GM12892 (cell line): ENCODE data around the gene NLGN2.

Source experiments
- DNase-seq: peaks from one replicate; pipeline ENCODE4 v3.0.0; 2011; ENCODE audit not compliant: insufficient read length
- FAIRE-seq: peaks from 2 replicates; lab custom pipeline; 2011; peaks lifted over from hg19 to GRCh38; lab: Jason Lieb, UNC
- POLR2A ChIP-seq: IDR thresholded peaks from 2 replicates; pipeline ENCODE4 v1.6.1; 2011; ENCODE audit warnings: low read depth, low read length, control low read depth
- POLR2AphosphoS5 ChIP-seq: IDR thresholded peaks from 2 replicates; pipeline ENCODE4 v1.6.1; 2011; ENCODE audit warnings: low read depth, low read length, control low read depth
- TAF1 ChIP-seq: IDR thresholded peaks from 2 replicates; pipeline ENCODE4 v1.6.1; 2011; ENCODE audit warnings: low read depth, mild to moderate bottlenecking, control low read depth, low read length, borderline replicate concordance

Gene NLGN2

GRCh38 chr17:7432296-7432695, 24.7 kb downstream of the NLGN2 start:
- no peak for DNase-seq
- TF ChIP-seq POLR2AphosphoS5 (no peak), TAF1 (no peak), POLR2A (no peak)
- FAIRE-seq: no peak

GRCh38 chr17:7435676-7436555, 28.3 kb downstream of the NLGN2 start:
- no peak for TF ChIP-seq TAF1
- peak; percentile 40; the same call in 1 of the 2 replicates for TF ChIP-seq POLR2A
- FAIRE-seq: no peak
- DNase-seq: no peak

- TF ChIP-seq POLR2AphosphoS5: no peak
- no peak for TF ChIP-seq POLR2A
- TF ChIP-seq TAF1: no peak
- FAIRE-seq: peak; percentile 80
- no peak for DNase-seq
Measured at GRCh38 chr17:7436556-7437368, 29.1 kb downstream of the NLGN2 start.

GRCh38 chr17:7437369-7437863, 29.8 kb downstream of the NLGN2 start:
- DNase-seq: no peak
- no peak for FAIRE-seq
- TF ChIP-seq POLR2AphosphoS5 (no peak), TAF1 (no peak), POLR2A (no peak)

GRCh38 chr17:7437950-7438614, 30.4 kb downstream of the NLGN2 start:
- no peak for FAIRE-seq
- no peak for DNase-seq
- TF ChIP-seq TAF1 (no peak), POLR2A (no peak), POLR2AphosphoS5 (no peak)

DNA sequence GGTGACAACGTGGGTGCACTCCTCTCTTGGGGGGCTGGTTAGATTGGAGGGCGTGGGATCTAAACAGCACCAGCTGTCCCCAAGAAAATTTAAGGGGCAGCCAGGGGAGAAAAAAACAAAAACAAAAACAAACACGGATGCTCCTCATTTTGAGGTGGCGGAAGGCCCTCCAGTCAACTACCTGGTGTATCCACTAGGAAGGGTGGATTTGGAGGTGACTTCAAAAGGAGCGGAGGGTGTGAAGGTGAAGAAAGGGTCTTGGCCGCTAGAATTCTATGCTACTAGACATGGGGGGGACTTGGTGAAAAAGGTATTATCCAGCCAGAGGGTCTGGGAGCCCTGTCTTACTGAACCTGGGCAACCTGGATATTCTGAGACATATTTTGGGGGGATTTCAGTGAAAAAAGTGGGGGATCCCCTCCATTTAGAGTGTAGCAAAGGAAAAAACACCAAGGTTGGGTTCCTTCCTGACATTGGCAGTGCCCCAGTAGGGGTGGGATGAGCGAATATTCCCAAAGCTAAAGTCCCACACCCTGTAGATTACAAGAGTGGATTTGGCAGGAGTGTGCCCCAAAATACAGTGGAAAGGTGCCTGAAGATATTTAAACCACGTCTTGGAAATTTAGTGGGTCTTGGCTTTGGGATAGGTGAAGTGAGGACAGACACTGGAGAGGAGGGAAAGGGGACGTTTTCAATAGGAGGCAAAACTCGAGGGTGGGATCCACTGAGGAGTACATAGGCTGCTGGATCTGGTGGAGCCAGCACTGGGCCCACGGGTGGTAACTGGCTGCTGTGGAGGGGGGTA, 31.2 kb downstream of the NLGN2 start:
- FAIRE-seq: peak; percentile 24
- TF ChIP-seq POLR2AphosphoS5 (no peak), POLR2A (no peak), TAF1 (no peak)
- no peak for DNase-seq

DNA sequence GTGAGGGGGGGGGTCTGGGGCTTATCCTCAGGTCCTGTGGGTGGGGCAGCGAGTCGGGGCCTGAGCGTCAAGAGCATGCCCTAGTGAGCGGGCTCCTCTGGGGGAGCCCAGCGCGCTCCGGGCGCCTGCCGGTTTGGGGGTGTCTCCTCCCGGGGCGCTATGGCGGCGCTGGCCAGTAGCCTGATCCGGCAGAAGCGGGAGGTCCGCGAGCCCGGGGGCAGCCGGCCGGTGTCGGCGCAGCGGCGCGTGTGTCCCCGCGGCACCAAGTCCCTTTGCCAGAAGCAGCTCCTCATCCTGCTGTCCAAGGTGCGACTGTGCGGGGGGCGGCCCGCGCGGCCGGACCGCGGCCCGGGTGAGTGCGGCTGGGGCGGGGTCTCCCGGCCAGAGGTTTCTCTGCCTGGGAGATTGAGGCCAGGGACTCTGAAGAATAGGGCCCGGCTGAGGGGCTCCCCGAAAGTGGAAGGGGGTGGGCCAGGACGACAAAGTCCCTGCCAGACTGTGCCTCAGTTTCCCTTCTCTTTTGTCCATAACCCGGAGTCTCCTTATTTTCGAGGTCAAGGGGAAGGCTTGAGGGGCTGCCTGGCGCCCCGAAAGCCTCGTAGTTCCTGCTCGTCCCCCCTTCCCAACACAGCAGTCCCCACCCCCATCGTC, 31.9 kb downstream of the NLGN2 start, which contains the start of gene FGF11:
Gene FGF11 (plus strand): TSS at position 51 of the 651 bp plus-strand sequence. CDS start 109 bp downstream, at position 160.
- FAIRE-seq: no peak
- DNase-seq: no peak

DNA sequence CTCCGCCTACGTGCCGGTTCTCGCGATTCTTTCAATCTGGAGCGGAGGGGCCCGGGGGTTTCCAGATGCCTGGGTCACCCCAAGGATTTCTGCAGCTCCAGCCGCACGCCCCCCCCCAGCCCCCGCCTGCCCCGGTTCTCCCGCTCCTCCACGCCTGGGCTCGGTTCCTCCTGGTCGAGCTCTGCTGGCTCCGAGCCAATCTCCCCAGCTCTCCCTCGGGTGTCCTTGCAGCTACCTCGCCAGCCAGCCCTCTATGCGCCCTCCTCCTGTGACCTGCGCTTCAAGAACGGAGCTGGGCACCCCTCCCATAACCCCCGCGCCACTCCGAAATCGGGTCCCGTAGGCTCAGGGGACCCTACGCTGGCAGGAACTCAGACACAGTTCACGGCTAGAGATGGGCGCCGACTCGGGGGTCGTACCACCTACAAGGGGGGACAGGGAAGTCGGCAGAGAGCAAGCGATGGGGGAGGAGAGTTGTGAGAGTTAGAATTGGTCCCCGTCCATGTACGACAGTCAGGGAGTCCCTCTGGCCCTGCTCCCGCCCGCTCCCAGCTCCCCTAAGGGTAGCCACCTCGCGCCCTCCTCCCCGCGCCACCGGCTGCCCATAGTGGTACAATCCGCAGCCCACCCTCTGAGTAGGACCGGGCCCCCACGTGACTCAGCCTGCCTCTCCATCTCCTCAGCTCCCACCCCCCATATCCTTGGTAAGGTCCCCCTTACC, 32.6 kb downstream of the NLGN2 start:
- TF ChIP-seq POLR2AphosphoS5 (no peak), POLR2A (no peak), TAF1 (no peak)
- DNase-seq: no peak
- peak; percentile 84 for FAIRE-seq

More for the DNA sequence above, 31.9 kb downstream of the NLGN2 start, which contains the start of gene FGF11:
- TF ChIP-seq POLR2AphosphoS5: no peak
- TF ChIP-seq TAF1: no peak
- no peak for TF ChIP-seq POLR2A

- FAIRE-seq (no peak), DNase-seq (no peak)
- TF ChIP-seq TAF1 (no peak), POLR2AphosphoS5 (no peak), POLR2A (no peak)
Measured at GRCh38 chr17:7440834-7441195, 33.2 kb downstream of the NLGN2 start.

- no peak for FAIRE-seq
- TF ChIP-seq TAF1: no peak
- TF ChIP-seq POLR2A: no peak
- TF ChIP-seq POLR2AphosphoS5: no peak
- no peak for DNase-seq
Measured at GRCh38 chr17:7441266-7441665, 33.6 kb downstream of the NLGN2 start.

GRCh38 chr17:7442142-7442541, 34.5 kb downstream of the NLGN2 start:
- DNase-seq: no peak
- no peak for TF ChIP-seq POLR2AphosphoS5
- TF ChIP-seq POLR2A: no peak
- no peak for TF ChIP-seq TAF1
- no peak for FAIRE-seq
